ENCODE measurements around the gene PLEKHB2. TPM values are rescaled to one million over a fixed set of nuclear protein-coding genes. Genes with fewer than 3 reads are reported as not detected.

The PLEKHB2 gene
- total and polyA plus RNA-seq, 9 of the 15 experiments (the other 6 are each of a cell fraction or from before 2014, with no cell fraction given) = 41.3 to 71.5 (median 50.2) TPM

GRCh38 chr2:131105950-131106801, 1.0 kb downstream of the PLEKHB2 start (continued):
- TF ChIP-seq PRDM10 (IDR thresholded peaks at IDR 0.05; ENCODE audit: partially characterized antibody) (peak; percentile 97), MNT (conservative IDR thresholded peaks at IDR 0.05) (peak in 1 of 2 experiments; percentile 41; a peak in 2 of 4 replicates), SRF (CRISPR knock-in tag; IDR thresholded peaks at IDR 0.05) (no peak)
